GM23248 (cell line): ENCODE results near the gene WSB1.

Source experiments
- EZH2 ChIP-seq: fragments of 200-600 bp; sonication (generic); IDR thresholded peaks from 2 replicates; pipeline ENCODE4 v1.6.1; 2018; ENCODE audit warnings: antibody characterized with exemption, mild to moderate bottlenecking; ENCODE audit not compliant: insufficient read depth, poor library complexity, severe bottlenecking
- EZH2phosphoT487 ChIP-seq: fragments of 200-600 bp; sonication (generic); IDR thresholded peaks from 2 replicates; pipeline ENCODE4 v1.6.1; 2018; ENCODE audit warnings: antibody characterized with exemption, moderate library complexity, mild to moderate bottlenecking, low read depth; ENCODE audit not compliant: insufficient read depth

DNA sequence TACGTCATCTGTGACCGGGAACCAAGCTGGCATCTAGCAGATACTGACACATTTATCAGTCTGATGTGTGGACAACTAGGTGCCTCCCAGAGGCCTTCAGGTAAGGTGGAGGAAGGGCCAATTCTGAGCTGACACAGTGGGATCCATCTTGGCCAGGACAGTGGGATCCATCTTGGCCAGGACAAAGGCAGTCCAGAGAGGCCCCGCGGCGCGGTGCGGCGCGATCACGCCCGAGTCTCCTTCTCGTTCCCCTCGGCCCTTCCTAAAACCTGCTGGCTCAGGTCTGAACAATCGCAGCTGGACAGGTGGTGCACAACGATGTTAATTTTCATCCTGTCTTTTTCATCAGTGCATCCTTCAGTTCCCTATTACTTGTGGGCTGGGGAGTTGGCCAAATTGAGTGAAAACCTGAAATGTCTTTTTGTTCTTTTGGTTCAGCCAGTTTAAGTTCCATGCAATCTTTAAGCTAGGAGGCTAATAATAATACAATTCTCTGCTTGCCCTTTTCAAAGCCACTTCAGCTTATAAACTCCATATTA lies 486 bp upstream of the WSB1 start:
- TF ChIP-seq EZH2, result no peak
- no peak for TF ChIP-seq EZH2phosphoT487
